HepG2 (cell line): ENCODE data around the gene GBP1. TPM values are rescaled to one million over a fixed set of nuclear protein-coding genes. Genes with fewer than 3 reads are reported as not detected.

ENCODE experiments used
- ATRX ChIP-seq: sonication (generic); formaldehyde crosslinking; IDR thresholded peaks from 2 replicates; pipeline ENCODE4 v1.4.0; 2020; ENCODE audit warnings: missing genetic modification reagents, borderline replicate concordance
- BRD4 ChIP-seq: sonication (generic); formaldehyde crosslinking; IDR thresholded peaks from 2 replicates; pipeline ENCODE4 v1.4.0; 2020; ENCODE audit warnings: missing genetic modification reagents
- CBX2 ChIP-seq, 2 experiments: fragments of 200-600 bp in 1 of 2; sonication (generic); formaldehyde crosslinking in 1 of 2; IDR thresholded peaks; 2 replicates each; pipeline versions ENCODE4 v1.7.0 to v1.8.1; 2018 to 2022; ENCODE audit warnings: low read depth in 2 of 2, low read length in 1 of 2, mild to moderate bottlenecking in 1 of 2, missing genetic modification reagents in 1 of 2
- ETV5 ChIP-seq: IDR thresholded peaks from 2 replicates; pipeline ENCODE4 v1.6.1; 2018; ENCODE audit warnings: missing biosample characterization, missing genetic modification reagents, inconsistent platforms, borderline replicate concordance
- GATAD1 ChIP-seq: IDR thresholded peaks from 2 replicates; pipeline ENCODE4 v1.6.1; 2016; ENCODE audit warnings: missing genetic modification reagents, missing compliant biosample characterization
- HIC2 ChIP-seq: sonication (generic); formaldehyde crosslinking; IDR thresholded peaks from 2 replicates; pipeline ENCODE4 v1.9.0; 2022; ENCODE audit warnings: low read depth, missing genetic modification reagents
- HIVEP1 ChIP-seq: sonication (generic); formaldehyde crosslinking; IDR thresholded peaks from 2 replicates; pipeline ENCODE4 v1.4.0; 2020; ENCODE audit warnings: mild to moderate bottlenecking, missing genetic modification reagents
- REST ChIP-seq, 2 experiments: IDR thresholded peaks; 2 replicates each; pipeline ENCODE4 v1.6.1; 2011 to 2012; ENCODE audit warnings: low read length in 2 of 2, borderline replicate concordance in 1 of 2, low read depth in 1 of 2, mild to moderate bottlenecking in 1 of 2, moderate library complexity in 1 of 2
- SNAPC2 ChIP-seq: sonication (generic); formaldehyde crosslinking; IDR thresholded peaks from 2 replicates; pipeline ENCODE4 v1.8.1; 2022; ENCODE audit warnings: mild to moderate bottlenecking, missing genetic modification reagents
- TARDBP ChIP-seq: sonication (generic); formaldehyde crosslinking; IDR thresholded peaks from 2 replicates; pipeline ENCODE4 v1.8.0; 2022; ENCODE audit warnings: mild to moderate bottlenecking, missing genetic modification reagents
- U2AF2 ChIP-seq: fragments of 200-400 bp; formaldehyde crosslinking; IDR thresholded peaks from 2 replicates; pipeline ENCODE4 v1.6.1; 2017; ENCODE audit warnings: low read depth, mild to moderate bottlenecking, low read length
- ZFP37 ChIP-seq: sonication (generic); formaldehyde crosslinking; IDR thresholded peaks from 2 replicates; pipeline ENCODE4 v1.4.0; 2020; ENCODE audit warnings: missing genetic modification reagents, borderline replicate concordance
- ZKSCAN8 ChIP-seq: IDR thresholded peaks from 2 replicates; pipeline ENCODE4 v1.6.1; 2016; ENCODE audit warnings: borderline replicate concordance, missing genetic modification reagents, missing compliant biosample characterization
- ZNF180 ChIP-seq: sonication (generic); formaldehyde crosslinking; IDR thresholded peaks from 2 replicates; pipeline ENCODE4 v1.4.0; 2020; ENCODE audit warnings: low read depth, missing genetic modification reagents, borderline replicate concordance
- ZNF205 ChIP-seq: IDR thresholded peaks from 2 replicates; pipeline ENCODE4 v1.6.1; 2018; ENCODE audit warnings: missing biosample characterization, missing genetic modification reagents
- ZNF207 ChIP-seq: fragments of 450-650 bp; IDR thresholded peaks from 2 replicates; pipeline ENCODE4 v1.6.1; 2016; ENCODE audit warnings: antibody characterized with exemption, borderline replicate concordance
- ZNF441 ChIP-seq: sonication (generic); formaldehyde crosslinking; IDR thresholded peaks from 2 replicates; pipeline ENCODE4 v1.7.0; 2021; ENCODE audit warnings: missing genetic modification reagents, borderline replicate concordance
- ZNF776 ChIP-seq: sonication (generic); formaldehyde crosslinking; IDR thresholded peaks from 2 replicates; pipeline ENCODE4 v1.4.0; 2020; ENCODE audit warnings: mild to moderate bottlenecking, missing genetic modification reagents
- polyA plus RNA-seq, 8 experiments: library from polyadenylated mRNA; depleted of rRNA in 3 of 8; stranded (reverse) in 7 of 8; unstranded in 1 of 8; fragments of >200 nt; fragmentation: Illumina TruSeq in 4 of 8; extraction: Trizol in 4 of 8; gene quantifications; 2 replicates each; pipeline versions ENCODE4 v1.2.1 to v1.2.3, GENCODE V29; 2011 to 2016; ENCODE audit warnings: low read depth in 4 of 8, missing spikeins in 1 of 8, mixed read lengths in 1 of 8; ENCODE audit not compliant: insufficient read depth in 1 of 8
- total RNA-seq, 5 experiments: library from RNA; depleted of rRNA; stranded (reverse); fragments of >200 nt; fragmentation: Illumina TruSeq; extraction: Trizol; gene quantifications; 2 replicates each; pipeline ENCODE4 v1.2.3, GENCODE V29; 2016; ENCODE audit warnings: low read depth in 1 of 5
- TF ChIP-seq, protein P1 (sequence below): sonication (generic); formaldehyde crosslinking; IDR thresholded peaks from 2 replicates; pipeline ENCODE4 v1.8.0; 2022; ENCODE audit warnings: missing genetic modification reagents, mild to moderate bottlenecking, borderline replicate concordance
- TF ChIP-seq, protein P2 (sequence below): sonication (generic); formaldehyde crosslinking; IDR thresholded peaks from 2 replicates; pipeline ENCODE4 v1.5.0; 2020; ENCODE audit warnings: mild to moderate bottlenecking, missing genetic modification reagents

GBP1 gene
- total and polyA plus RNA-seq, 2 of the 13 experiments (the other 11 are each of a cell fraction or from before 2014, with no cell fraction given): 0.62 to 2.3 TPM

GRCh38 chr1:89044970-89045721, 19.9 kb downstream of the GBP1 start (continued):
- TF ChIP-seq U2AF2: no peak
- TF ChIP-seq ZFP37: no peak
- TF ChIP-seq ZNF776 (CRISPR knock-in tag): no peak
- no peak for TF ChIP-seq SNAPC2
- 0 out of 2 replicates have a peak, but pooled peaks have one; percentile 28 for TF ChIP-seq ZNF441 (CRISPR knock-in tag)
- no peak for TF ChIP-seq HIVEP1
- no peak for TF ChIP-seq BRD4 (CRISPR knock-in tag)
- TF ChIP-seq ATRX: no peak
- peak; percentile 75; the same call in 1 of the 2 replicates for TF ChIP-seq ZKSCAN8
- TF ChIP-seq TARDBP (CRISPR knock-in tag): peak; percentile 55; the same call in 1 of the 2 replicates
- TF ChIP-seq, protein P1, sequence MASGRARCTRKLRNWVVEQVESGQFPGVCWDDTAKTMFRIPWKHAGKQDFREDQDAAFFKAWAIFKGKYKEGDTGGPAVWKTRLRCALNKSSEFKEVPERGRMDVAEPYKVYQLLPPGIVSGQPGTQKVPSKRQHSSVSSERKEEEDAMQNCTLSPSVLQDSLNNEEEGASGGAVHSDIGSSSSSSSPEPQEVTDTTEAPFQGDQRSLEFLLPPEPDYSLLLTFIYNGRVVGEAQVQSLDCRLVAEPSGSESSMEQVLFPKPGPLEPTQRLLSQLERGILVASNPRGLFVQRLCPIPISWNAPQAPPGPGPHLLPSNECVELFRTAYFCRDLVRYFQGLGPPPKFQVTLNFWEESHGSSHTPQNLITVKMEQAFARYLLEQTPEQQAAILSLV: no peak
- peak; percentile 14; the same call in 1 of the 2 replicates for TF ChIP-seq ETV5 (CRISPR knock-in tag)
- peak; percentile 52; the same call in 1 of the 2 replicates for TF ChIP-seq GATAD1 (CRISPR knock-in tag)
- no peak for TF ChIP-seq HIC2 (CRISPR knock-in tag)
- no peak for TF ChIP-seq CBX2 (IDR thresholded peaks at IDR 0.05; ENCODE audit: low read depth, low read length)
- TF ChIP-seq CBX2 (CRISPR knock-in tag; IDR thresholded peaks at IDR 0.05; ENCODE audit: low read depth): no peak
- TF ChIP-seq, protein P2, sequence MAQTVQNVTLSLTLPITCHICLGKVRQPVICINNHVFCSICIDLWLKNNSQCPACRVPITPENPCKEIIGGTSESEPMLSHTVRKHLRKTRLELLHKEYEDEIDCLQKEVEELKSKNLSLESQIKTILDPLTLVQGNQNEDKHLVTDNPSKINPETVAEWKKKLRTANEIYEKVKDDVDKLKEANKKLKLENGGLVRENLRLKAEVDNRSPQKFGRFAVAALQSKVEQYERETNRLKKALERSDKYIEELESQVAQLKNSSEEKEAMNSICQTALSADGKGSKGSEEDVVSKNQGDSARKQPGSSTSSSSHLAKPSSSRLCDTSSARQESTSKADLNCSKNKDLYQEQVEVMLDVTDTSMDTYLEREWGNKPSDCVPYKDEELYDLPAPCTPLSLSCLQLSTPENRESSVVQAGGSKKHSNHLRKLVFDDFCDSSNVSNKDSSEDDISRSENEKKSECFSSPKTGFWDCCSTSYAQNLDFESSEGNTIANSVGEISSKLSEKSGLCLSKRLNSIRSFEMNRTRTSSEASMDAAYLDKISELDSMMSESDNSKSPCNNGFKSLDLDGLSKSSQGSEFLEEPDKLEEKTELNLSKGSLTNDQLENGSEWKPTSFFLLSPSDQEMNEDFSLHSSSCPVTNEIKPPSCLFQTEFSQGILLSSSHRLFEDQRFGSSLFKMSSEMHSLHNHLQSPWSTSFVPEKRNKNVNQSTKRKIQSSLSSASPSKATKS: no peak
- TF ChIP-seq REST (IDR thresholded peaks at IDR 0.05; ENCODE audit: borderline replicate concordance in 1 of 2, low read depth in 1 of 2, low read length in 2 of 2): no peak
- TF ChIP-seq ZNF180: no peak
- TF ChIP-seq ZNF207: no peak
- TF ChIP-seq ZNF205 (CRISPR knock-in tag): peak; percentile 65; the same call in 1 of the 2 replicates
